Head of caudate nucleus (tissue), 42 donors: ENCODE measurements around the gene CDH4.

Experiments
- DNase-seq, 42 donors: peaks; one replicate each; pipeline versions ENCODE4 v3.0.0 to v3.0.0-alpha.2; 2020 to 2021; ENCODE audit warnings: mixed read lengths in 7 of 42
- intact Hi-C: fragments of 100-400 bp; cut with DNase I; formaldehyde crosslinking; loops from one replicate; pipeline ENCODE4 v1.15.0; 2022

The CDH4 gene

GRCh38 chr20:61630391-61630650 is 378.3 kb downstream of the CDH4 start:
- intact Hi-C loops: no loop called here
- DNase-seq: no peak

- DNase-seq: no peak
- intact Hi-C loops: no loop called here
These were observed 378.8 kb downstream of the CDH4 start for GRCh38 chr20:61630816-61631215.

GRCh38 chr20:61631751-61632150 is 379.7 kb downstream of the CDH4 start:
- DNase-seq: peak in 16 of 42 donors; percentile 11 to 76 (median 40)
- intact Hi-C loops: no loop called here

- DNase-seq: no peak
- intact Hi-C loops: no loop called here
These were observed 380.9 kb downstream of the CDH4 start for GRCh38 chr20:61633004-61633403.

- intact Hi-C loops: no loop called here
These were observed 382.5 kb downstream of the CDH4 start for GRCh38 chr20:61634376-61635145.

GRCh38 chr20:61635721-61636455 is 383.8 kb downstream of the CDH4 start:
- intact Hi-C loops: no loop called here
- no peak for DNase-seq

More at GRCh38 chr20:61634376-61635145, 382.5 kb downstream of the CDH4 start:
- no peak for DNase-seq

GRCh38 chr20:61636531-61637116 is 384.6 kb downstream of the CDH4 start:
- no peak for DNase-seq
- intact Hi-C loops: no loop called here

- intact Hi-C loops: no loop called here
- DNase-seq: no peak
These were observed 386.9 kb downstream of the CDH4 start for GRCh38 chr20:61638802-61639585.

- intact Hi-C loops: no loop called here
- DNase-seq: peak in 39 of 42 donors; percentile 17 to 84 (median 47)
These were observed 388.2 kb downstream of the CDH4 start for GRCh38 chr20:61640131-61640870.

- no peak for DNase-seq
- intact Hi-C loops: no loop called here
These were observed 388.8 kb downstream of the CDH4 start for GRCh38 chr20:61640871-61641245.

GRCh38 chr20:61643656-61644377 is 391.8 kb downstream of the CDH4 start:
- intact Hi-C loops: no loop called here
- DNase-seq: no peak

GRCh38 chr20:61644378-61645076 is 392.5 kb downstream of the CDH4 start:
- intact Hi-C loops: no loop called here
- DNase-seq: no peak

- intact Hi-C loops: no loop called here
- DNase-seq: no peak
These were observed 393.7 kb downstream of the CDH4 start for GRCh38 chr20:61645732-61646131.

GRCh38 chr20:61646453-61646852 is 394.4 kb downstream of the CDH4 start:
- intact Hi-C loops: no loop called here
- no peak for DNase-seq

- DNase-seq: no peak
These were observed 394.9 kb downstream of the CDH4 start for GRCh38 chr20:61646986-61647385.

GRCh38 chr20:61647702-61648101 is 395.6 kb downstream of the CDH4 start:
- DNase-seq: no peak
- intact Hi-C loops: no loop called here

More at GRCh38 chr20:61646986-61647385, 394.9 kb downstream of the CDH4 start:
- intact Hi-C loops: no loop called here

- no peak for DNase-seq
- intact Hi-C loops: no loop called here
These were observed 397.2 kb downstream of the CDH4 start for GRCh38 chr20:61649105-61649859.
